HepG2 (cell line): ENCODE results near the gene UST. TPM values are rescaled to one million over a fixed set of nuclear protein-coding genes. Genes with fewer than 3 reads are reported as not detected.
A peak's percentile ranks its signal among the peaks of the same experiment; 100 is the strongest.

Experiments used
- ARHGAP35 ChIP-seq: sonication (generic); formaldehyde crosslinking; IDR thresholded peaks from 2 replicates; pipeline ENCODE4 v1.9.0; 2022; ENCODE audit warnings: mild to moderate bottlenecking, inconsistent platforms, moderate library complexity, missing genetic modification reagents, borderline replicate concordance
- CHCHD3 ChIP-seq: sonication (generic); formaldehyde crosslinking; IDR thresholded peaks from 2 replicates; pipeline ENCODE4 v1.8.0; 2022; ENCODE audit warnings: mild to moderate bottlenecking, missing genetic modification reagents, moderate library complexity
- SAFB2 ChIP-seq: sonication (generic); formaldehyde crosslinking; IDR thresholded peaks from 2 replicates; pipeline ENCODE4 v1.5.1; 2020; ENCODE audit warnings: missing genetic modification reagents, low read depth, mild to moderate bottlenecking, borderline replicate concordance
- TAF1 ChIP-seq: sonication (generic); formaldehyde crosslinking; IDR thresholded peaks from 2 replicates; pipeline ENCODE4 v1.4.0; 2020; ENCODE audit warnings: missing genetic modification reagents
- ZNF24 ChIP-seq: fragments of 450-650 bp; IDR thresholded peaks from 2 replicates; pipeline ENCODE4 v1.6.1; 2017; ENCODE audit warnings: antibody characterized with exemption, mild to moderate bottlenecking
- ZNF652 ChIP-seq: IDR thresholded peaks from 2 replicates; pipeline ENCODE4 v1.6.1; 2016; ENCODE audit warnings: low read depth, borderline replicate concordance
- ZNF883 ChIP-seq: sonication (generic); formaldehyde crosslinking; IDR thresholded peaks from 2 replicates; pipeline ENCODE4 v1.5.1; 2020; ENCODE audit warnings: mild to moderate bottlenecking, missing genetic modification reagents; ENCODE audit errors: not compliant biosample characterization
- polyA plus RNA-seq, 8 experiments: library from polyadenylated mRNA; depleted of rRNA in 3 of 8; stranded (reverse) in 7 of 8; unstranded in 1 of 8; fragments of >200 nt; fragmentation: Illumina TruSeq in 4 of 8; extraction: Trizol in 4 of 8; gene quantifications; 2 replicates each; pipeline versions ENCODE4 v1.2.1 to v1.2.3, GENCODE V29; 2011 to 2016; ENCODE audit warnings: low read depth in 4 of 8, missing spikeins in 1 of 8, mixed read lengths in 1 of 8; ENCODE audit not compliant: insufficient read depth in 1 of 8
- total RNA-seq, 5 experiments: library from RNA; depleted of rRNA; stranded (reverse); fragments of >200 nt; fragmentation: Illumina TruSeq; extraction: Trizol; gene quantifications; 2 replicates each; pipeline ENCODE4 v1.2.3, GENCODE V29; 2016; ENCODE audit warnings: low read depth in 1 of 5
- TF ChIP-seq, protein P1 (sequence below): sonication (generic); formaldehyde crosslinking; conservative IDR thresholded peaks from 2 replicates; pipeline ENCODE4 v1.4.0; 2020; ENCODE audit warnings: missing genetic modification reagents
- TF ChIP-seq, protein P2 (sequence below): sonication (generic); formaldehyde crosslinking; IDR thresholded peaks from 2 replicates; pipeline ENCODE4 v1.4.0; 2020; ENCODE audit warnings: missing genetic modification reagents
- TF ChIP-seq, protein P3 (sequence below): sonication (generic); formaldehyde crosslinking; IDR thresholded peaks from 2 replicates; pipeline ENCODE4 v1.4.0; 2020; ENCODE audit warnings: mild to moderate bottlenecking, missing genetic modification reagents, borderline replicate concordance
- TF ChIP-seq, protein P4 (sequence below): sonication (generic); formaldehyde crosslinking; IDR thresholded peaks from 2 replicates; pipeline ENCODE4 v1.8.0; 2022; ENCODE audit warnings: missing genetic modification reagents, mild to moderate bottlenecking, borderline replicate concordance
- TF ChIP-seq, protein P5 (sequence below): IDR thresholded peaks from 2 replicates; pipeline ENCODE4 v1.6.1; 2016; ENCODE audit warnings: mild to moderate bottlenecking, missing biosample characterization, missing genetic modification reagents
- TF ChIP-seq, protein P6 (sequence below): conservative IDR thresholded peaks from 2 replicates; pipeline ENCODE4 v1.6.1; 2018; ENCODE audit warnings: missing genetic modification reagents

The UST gene
- total and polyA plus RNA-seq, 2 of the 13 experiments (the other 11 are each of a cell fraction or from before 2014, with no cell fraction given), result 0.27 TPM; not detected in 1

DNA sequence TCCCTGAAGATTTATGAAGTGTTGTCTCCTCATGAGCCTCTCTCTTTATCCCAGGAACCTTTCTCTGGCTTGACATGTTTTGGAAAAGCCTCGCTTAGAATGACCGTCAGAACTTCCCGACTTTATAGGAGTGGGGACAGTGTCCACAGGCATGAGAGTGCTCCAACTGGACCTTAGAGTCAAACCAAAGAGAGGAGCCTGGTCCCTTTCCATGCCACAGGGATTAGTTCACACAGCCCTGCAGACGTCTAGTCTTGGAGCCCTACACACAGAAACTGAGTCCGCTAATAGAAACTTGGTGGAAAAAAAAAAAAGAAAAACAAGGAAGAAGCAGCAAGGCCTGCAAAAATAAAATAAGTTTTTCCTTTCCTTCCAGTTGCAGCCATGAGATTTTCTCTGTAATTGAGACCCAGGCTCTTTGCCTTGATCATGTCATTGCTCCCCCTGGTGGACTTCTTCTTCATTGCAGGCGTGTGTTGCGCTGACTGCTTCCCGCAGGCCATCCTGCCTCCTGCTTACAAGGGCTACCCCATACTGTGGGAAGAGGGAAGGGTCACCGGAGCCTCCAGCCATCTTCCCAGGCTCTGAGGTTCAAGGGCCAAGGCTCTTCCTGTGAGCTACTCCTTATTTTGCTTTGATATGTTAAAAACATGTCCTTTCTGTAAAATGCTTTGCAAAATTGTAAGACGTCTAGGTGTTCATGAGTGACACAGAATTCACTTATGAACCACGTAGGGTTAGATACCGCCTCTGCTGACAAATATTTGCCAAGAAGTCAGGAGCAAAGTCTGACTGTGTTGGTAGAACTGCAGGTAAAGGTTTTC lies 201.0 kb downstream of the UST start (continued):
- TF ChIP-seq, protein P1, sequence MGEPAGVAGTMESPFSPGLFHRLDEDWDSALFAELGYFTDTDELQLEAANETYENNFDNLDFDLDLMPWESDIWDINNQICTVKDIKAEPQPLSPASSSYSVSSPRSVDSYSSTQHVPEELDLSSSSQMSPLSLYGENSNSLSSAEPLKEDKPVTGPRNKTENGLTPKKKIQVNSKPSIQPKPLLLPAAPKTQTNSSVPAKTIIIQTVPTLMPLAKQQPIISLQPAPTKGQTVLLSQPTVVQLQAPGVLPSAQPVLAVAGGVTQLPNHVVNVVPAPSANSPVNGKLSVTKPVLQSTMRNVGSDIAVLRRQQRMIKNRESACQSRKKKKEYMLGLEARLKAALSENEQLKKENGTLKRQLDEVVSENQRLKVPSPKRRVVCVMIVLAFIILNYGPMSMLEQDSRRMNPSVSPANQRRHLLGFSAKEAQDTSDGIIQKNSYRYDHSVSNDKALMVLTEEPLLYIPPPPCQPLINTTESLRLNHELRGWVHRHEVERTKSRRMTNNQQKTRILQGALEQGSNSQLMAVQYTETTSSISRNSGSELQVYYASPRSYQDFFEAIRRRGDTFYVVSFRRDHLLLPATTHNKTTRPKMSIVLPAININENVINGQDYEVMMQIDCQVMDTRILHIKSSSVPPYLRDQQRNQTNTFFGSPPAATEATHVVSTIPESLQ (CRISPR knock-in tag), result no peak
- TF ChIP-seq ZNF24 (no peak), SAFB2 (no peak), ARHGAP35 (no peak), CHCHD3 (CRISPR knock-in tag) (no peak), ZNF652 (CRISPR knock-in tag) (no peak), TAF1 (no peak), ZNF883 (CRISPR knock-in tag) (peak; percentile 52)
- TF ChIP-seq, protein P2, sequence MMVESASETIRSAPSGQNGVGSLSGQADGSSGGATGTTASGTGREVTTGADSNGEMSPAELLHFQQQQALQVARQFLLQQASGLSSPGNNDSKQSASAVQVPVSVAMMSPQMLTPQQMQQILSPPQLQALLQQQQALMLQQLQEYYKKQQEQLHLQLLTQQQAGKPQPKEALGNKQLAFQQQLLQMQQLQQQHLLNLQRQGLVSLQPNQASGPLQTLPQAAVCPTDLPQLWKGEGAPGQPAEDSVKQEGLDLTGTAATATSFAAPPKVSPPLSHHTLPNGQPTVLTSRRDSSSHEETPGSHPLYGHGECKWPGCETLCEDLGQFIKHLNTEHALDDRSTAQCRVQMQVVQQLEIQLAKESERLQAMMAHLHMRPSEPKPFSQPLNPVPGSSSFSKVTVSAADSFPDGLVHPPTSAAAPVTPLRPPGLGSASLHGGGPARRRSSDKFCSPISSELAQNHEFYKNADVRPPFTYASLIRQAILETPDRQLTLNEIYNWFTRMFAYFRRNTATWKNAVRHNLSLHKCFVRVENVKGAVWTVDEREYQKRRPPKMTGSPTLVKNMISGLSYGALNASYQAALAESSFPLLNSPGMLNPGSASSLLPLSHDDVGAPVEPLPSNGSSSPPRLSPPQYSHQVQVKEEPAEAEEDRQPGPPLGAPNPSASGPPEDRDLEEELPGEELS (CRISPR knock-in tag), result no peak
- TF ChIP-seq, protein P3, sequence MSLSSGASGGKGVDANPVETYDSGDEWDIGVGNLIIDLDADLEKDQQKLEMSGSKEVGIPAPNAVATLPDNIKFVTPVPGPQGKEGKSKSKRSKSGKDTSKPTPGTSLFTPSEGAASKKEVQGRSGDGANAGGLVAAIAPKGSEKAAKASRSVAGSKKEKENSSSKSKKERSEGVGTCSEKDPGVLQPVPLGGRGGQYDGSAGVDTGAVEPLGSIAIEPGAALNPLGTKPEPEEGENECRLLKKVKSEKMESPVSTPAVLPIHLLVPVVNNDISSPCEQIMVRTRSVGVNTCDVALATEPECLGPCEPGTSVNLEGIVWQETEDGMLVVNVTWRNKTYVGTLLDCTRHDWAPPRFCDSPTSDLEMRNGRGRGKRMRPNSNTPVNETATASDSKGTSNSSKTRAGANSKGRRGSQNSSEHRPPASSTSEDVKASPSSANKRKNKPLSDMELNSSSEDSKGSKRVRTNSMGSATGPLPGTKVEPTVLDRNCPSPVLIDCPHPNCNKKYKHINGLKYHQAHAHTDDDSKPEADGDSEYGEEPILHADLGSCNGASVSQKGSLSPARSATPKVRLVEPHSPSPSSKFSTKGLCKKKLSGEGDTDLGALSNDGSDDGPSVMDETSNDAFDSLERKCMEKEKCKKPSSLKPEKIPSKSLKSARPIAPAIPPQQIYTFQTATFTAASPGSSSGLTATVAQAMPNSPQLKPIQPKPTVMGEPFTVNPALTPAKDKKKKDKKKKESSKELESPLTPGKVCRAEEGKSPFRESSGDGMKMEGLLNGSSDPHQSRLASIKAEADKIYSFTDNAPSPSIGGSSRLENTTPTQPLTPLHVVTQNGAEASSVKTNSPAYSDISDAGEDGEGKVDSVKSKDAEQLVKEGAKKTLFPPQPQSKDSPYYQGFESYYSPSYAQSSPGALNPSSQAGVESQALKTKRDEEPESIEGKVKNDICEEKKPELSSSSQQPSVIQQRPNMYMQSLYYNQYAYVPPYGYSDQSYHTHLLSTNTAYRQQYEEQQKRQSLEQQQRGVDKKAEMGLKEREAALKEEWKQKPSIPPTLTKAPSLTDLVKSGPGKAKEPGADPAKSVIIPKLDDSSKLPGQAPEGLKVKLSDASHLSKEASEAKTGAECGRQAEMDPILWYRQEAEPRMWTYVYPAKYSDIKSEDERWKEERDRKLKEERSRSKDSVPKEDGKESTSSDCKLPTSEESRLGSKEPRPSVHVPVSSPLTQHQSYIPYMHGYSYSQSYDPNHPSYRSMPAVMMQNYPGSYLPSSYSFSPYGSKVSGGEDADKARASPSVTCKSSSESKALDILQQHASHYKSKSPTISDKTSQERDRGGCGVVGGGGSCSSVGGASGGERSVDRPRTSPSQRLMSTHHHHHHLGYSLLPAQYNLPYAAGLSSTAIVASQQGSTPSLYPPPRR (CRISPR knock-in tag), result no peak
- TF ChIP-seq, protein P4, sequence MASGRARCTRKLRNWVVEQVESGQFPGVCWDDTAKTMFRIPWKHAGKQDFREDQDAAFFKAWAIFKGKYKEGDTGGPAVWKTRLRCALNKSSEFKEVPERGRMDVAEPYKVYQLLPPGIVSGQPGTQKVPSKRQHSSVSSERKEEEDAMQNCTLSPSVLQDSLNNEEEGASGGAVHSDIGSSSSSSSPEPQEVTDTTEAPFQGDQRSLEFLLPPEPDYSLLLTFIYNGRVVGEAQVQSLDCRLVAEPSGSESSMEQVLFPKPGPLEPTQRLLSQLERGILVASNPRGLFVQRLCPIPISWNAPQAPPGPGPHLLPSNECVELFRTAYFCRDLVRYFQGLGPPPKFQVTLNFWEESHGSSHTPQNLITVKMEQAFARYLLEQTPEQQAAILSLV (CRISPR knock-in tag), result no peak
- TF ChIP-seq, protein P5, sequence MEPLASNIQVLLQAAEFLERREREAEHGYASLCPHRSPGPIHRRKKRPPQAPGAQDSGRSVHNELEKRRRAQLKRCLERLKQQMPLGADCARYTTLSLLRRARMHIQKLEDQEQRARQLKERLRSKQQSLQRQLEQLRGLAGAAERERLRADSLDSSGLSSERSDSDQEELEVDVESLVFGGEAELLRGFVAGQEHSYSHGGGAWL (CRISPR knock-in tag), result no peak
- TF ChIP-seq, protein P6, sequence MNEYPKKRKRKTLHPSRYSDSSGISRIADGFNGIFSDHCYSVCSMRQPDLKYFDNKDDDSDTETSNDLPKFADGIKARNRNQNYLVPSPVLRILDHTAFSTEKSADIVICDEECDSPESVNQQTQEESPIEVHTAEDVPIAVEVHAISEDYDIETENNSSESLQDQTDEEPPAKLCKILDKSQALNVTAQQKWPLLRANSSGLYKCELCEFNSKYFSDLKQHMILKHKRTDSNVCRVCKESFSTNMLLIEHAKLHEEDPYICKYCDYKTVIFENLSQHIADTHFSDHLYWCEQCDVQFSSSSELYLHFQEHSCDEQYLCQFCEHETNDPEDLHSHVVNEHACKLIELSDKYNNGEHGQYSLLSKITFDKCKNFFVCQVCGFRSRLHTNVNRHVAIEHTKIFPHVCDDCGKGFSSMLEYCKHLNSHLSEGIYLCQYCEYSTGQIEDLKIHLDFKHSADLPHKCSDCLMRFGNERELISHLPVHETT, result no peak
